K562 (cell line): ENCODE data around the gene HEPHL1.

Source experiments
- KDM5B ChIP-seq: fragments of 200-600 bp; sonication (generic); IDR thresholded peaks from 2 replicates; pipeline ENCODE4 v1.6.1; 2012; ENCODE audit warnings: low read depth, mild to moderate bottlenecking, moderate library complexity, low read length, control low read depth, inconsistent platforms; ENCODE audit not compliant: insufficient replicate concordance
- SMC3 ChIP-seq: conservative IDR thresholded peaks from 2 replicates; pipeline ENCODE4 v1.6.1; 2011; ENCODE audit warnings: low read depth, low read length, improper control_type of control experiment; ENCODE audit not compliant: insufficient read depth

DNA sequence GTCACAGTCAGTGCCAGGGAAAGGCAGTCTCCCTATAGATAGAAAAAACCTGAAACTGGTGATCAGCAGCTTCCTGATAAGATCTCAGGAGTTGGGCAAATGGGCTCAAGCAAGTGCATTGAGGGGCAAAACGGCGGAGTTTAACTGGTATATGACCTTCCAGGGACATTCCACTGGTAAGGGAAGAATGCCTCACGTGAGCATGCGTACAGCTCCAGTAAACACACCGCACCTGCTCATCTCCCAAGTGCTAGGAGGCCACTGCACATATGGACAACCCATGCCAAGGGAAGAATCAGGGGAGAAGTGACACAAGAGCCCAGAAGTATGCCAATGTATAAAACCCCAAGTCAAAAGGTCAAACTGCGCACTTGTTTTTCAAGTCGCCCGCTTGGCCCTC is 11.6 kb downstream of the HEPHL1 start:
- TF ChIP-seq SMC3 = no peak
- TF ChIP-seq KDM5B = no peak
